HG02884 (cell line): ENCODE data around the gene UGT2B11.
"Not testable (repeated sequence)": the region's sequence is repeated elsewhere in the genome, so short reads cannot be mapped to it uniquely, and the experiment has no call there.

Experiments used
- ATAC-seq: cut with Tn5 transposase; IDR thresholded peaks from one replicate; pipeline ENCODE4 v1.9.1; 2021; ENCODE audit warnings: mild to moderate bottlenecking, moderate library complexity; ENCODE audit not compliant: unreplicated experiment

The UGT2B11 gene

DNA sequence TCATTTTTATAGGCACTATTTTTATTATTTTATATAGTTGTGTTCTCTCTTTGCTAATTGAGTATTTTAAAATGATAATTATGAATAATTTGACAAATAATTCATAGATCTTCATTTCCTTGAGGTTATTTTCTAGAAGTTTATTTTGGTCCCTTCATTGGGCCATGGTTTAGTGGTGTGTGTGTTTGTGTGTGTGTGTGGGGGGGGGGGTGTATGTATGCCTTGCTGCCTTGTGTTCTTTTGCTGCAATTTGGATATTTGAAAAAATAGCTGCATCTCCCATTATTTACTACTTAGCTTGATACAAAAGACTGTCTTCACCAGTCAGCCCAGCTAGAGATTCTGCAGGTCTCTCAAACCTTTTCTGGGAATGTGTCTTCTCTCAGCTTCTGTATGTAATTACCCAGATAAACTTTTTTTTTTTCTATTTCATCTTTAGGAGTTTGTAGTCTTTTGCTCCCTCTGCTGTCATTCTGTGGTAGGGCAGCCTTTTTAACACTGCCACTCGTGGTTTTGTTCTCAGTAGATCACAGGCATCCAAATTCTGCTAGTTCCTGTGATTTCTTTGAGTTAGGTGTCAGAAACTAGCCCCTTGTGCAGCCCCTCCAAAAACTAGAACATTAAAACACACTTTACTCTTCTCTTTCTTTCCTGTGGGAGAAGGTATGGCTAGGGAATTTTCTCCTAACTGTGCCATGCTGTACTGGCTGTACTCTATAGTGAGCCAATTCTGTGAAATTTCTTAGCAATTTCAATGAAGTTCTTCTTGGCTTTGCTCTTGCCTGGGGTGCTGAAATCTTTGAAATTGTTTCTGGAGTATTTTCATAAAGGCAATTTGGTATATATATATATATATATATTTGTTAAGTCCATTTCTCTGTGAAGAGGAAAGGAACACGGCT is 44.1 kb downstream of the UGT2B11 start:
- ATAC-seq: peak; percentile 72

DNA sequence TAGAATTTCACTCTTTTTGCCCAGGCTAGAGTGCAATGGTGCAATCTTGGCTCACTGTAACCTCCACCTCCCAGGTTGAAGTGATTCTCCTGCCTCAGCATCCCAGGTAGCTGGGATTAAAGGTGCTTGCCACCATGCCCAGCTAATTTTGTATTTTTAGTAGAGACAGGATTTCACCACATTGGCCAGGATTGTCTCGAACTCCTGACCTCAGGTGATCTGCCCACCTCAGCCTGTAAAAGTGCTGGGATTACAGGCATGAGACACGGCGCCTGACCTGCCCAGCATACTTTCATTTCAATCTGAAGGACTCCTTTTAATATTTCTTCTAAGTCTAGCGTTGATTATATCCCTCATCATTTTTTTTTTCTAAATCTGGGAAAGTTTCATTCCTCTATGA is 45.4 kb downstream of the UGT2B11 start:
- not testable (repeated sequence) for ATAC-seq

DNA sequence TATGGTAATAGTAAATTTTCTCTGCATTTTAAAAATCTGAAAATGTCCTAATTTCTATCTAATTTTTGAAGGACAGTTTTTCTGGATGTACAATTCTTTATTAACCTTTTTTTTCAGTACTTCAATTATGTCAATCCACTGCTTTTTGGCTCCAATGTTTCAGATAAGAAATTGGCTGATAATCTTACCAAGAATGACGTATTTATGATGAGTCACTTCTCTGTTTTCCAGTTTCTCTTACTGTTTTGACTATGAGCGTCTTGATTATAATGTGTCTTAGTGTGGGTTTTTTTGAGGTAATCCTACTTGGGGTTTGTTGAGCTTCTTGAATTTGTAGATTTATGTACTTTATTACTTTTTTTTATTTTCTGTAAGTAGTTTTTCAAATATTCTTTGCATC is 47.2 kb downstream of the UGT2B11 start:
- no peak for ATAC-seq

GRCh38 chr4:69166376-69166775 is 48.2 kb downstream of the UGT2B11 start:
- not testable (repeated sequence) for ATAC-seq

DNA sequence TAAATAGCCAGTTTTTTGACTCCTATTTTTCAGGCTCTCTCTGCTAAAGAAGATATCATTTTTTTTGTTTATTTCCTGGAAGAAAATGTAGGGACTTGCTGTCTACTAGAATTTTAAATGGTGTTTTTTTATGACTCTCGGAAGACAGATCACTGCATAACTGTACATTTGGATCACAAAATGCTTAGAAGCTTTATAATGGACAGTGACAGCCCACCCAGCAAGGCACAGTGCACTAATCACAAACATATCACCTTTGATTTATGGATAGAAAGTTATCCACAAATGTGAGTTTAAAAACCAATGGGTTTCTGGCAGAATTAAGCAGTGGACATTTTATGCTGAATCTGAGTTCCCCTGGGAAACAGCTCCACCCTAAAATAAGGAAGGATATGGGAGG is 48.8 kb downstream of the UGT2B11 start:
- ATAC-seq: not testable (repeated sequence)

GRCh38 chr4:69156913-69157312 is 57.6 kb downstream of the UGT2B11 start:
- ATAC-seq: no peak

DNA sequence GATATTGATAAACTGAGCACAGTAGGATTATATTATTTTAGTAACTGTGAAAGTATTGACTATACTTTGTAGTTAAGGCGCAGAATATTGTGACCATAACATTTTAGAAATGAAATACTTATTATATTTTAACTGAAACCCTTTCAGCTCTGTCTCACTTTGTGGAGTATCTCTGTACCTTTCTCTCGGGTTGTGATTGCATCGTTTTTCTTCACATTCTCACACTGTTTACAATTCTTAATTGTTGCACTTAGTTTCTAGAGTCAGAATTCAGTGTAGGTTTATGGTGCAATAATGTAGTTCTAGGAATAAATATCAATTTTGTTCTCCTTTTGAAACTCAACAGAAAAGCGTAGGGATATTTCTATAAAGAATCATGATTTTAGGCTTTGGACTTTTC is 60.5 kb downstream of the UGT2B11 start:
- ATAC-seq: no peak
